ENCODE results near the gene HACD2.

HACD2 gene

DNA sequence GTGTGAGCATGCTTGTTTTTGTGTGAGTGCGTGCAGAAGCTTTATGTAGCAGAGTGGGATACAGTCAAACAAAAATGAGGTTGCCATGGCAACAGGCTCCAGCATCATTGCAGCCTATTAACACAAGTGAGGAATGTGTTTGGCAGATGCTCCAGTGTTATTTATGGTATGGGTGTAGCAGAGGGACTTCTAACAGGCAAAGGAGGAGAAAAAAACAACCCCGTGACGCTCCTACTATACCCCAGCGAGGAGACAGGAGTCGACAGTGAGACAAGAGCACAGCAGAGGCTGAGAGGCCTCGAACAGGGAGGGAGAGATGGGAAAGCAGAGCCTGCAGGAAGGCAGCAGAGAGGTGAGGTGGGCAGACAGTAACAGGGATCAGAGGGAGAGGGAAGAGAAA is 140.8 kb downstream of the HACD2 start:
- DNase-seq = peak; percentile 45

DNA sequence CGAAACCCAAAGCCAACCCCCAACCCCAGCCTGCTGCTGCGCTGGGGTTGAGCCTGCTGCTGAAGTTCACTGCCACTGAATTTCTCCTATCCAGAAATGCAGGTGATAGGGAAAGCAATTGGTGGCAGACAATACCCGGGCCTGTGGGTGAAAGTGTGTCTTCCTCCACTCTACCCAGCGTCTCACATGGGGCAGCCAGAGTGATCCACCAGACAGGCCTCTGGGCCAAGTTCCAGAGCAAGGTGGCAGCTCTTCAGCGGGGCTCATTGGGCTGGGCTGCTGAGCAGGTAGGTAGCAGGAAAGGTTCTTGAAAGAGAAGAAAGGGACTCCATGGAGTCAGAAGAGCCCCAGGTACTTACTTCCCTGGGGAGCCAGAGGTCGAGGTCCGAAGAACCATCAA is 141.9 kb downstream of the HACD2 start:
- DNase-seq = no peak

GRCh38 chr3:123442125-123442524 is 142.7 kb downstream of the HACD2 start:
- no peak for DNase-seq
